Left cardiac atrium (tissue), 4 donors: ENCODE results near the gene RBM23. TPM values are rescaled to one million over a fixed set of nuclear protein-coding genes. Genes with fewer than 3 reads are reported as not detected.
"Not testable (repeated sequence)": the region's sequence is repeated elsewhere in the genome, so short reads cannot be mapped to it uniquely, and the experiment has no call there.

ENCODE experiments used
- ATAC-seq, 2 donors: fragments of 200-7000 bp; cut with Tn5 transposase; one replicate each; pipeline ENCODE4 v1.9.1; 2020; ENCODE audit warnings: mild to moderate bottlenecking in 2 of 2, moderate library complexity in 2 of 2
- DNase-seq: peaks from one replicate; pipeline ENCODE4 v3.0.0-alpha.2; 2020
- intact Hi-C, 2 donors: fragments of 100-400 bp; cut with DNase I; formaldehyde crosslinking; loops; one replicate each; pipeline versions ENCODE4 v1.14.1 to v1.15.1; 2022 to 2023
- total RNA-seq, 2 donors: library from RNA; stranded (reverse); fragmentation: NEBNext Ultra II Directional; extraction: Animal tissue kit (Norgen Biotek cat#: 25700); gene quantifications; one replicate each; pipeline ENCODE4 v1.2.1, GENCODE V29; 2021
- donor health status: DM: no; HTN: yes; CAD: no.
- donor health status: DM: no; HTN: yes; CAD: no; lungs with severe emphysema.
- donor health status: DM: yes; HTN: yes; CAD: no.
- donor health status: Dilated cardiomyopathy.

RBM23 gene
- total RNA-seq, 2 donors from 2014 or later: 48.8 to 54.6 TPM

DNA sequence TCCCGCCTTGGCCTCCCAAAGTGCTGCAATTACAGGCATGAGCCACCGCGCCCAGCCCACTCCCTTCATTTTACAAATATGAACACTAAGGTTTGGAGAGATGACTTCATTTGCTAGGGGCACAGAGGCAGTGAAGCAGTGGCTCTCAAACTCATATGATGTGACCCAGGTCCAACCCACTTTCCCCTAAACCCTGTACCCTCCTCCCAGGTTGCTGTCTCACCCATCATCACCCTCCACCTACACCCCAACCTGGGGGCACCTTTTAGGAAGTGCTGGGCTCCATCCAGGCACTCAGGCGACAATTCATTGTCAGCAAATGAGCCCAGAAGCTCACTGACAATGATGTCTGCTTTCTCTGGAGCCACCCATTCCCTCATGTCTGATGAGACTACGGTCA, 4.8 kb upstream of the RBM23 start:
- intact Hi-C loops: no loop called here
- no peak for DNase-seq
- no peak for ATAC-seq

DNA sequence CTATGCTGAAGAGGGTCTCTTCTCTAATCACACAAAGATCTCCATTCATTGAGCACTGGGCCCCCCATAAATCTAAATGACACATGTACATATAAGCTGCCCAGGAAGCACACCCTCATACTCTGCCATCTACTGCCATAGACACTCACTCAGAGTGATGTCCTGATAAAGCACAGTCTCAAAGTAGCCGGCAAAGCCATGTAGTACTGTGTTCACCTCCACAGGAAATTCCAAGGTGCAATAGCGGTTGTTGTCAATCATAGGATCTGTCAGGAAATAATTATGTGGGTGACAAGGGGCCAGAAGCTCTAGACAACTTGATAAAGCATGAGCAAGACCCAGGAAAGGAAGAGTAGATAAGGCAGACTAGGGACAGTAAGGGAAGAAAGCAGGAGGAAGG, 3.3 kb upstream of the RBM23 start:
- DNase-seq: no peak
- no peak for ATAC-seq
- intact Hi-C loops: no loop called here

DNA sequence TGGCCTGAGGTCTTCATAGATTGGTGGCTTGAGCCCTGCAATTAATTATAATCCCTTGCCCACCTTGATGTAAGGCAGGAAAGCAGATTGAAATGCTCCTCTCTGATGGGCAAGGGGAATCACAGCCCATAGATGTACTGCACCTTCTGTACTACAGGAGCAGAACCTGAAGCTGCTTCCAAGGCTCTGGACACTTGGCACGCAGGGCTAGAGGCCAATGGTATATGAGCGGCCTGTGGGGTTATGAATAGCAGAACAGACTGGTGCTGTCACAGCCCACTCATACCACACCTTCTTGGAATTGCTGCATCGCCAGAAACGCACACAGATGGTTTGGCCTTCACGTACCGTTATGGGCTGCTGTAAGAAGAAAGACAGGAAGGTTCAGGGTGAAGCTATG, 1.7 kb upstream of the RBM23 start:
- no peak for DNase-seq
- ATAC-seq: no peak

DNA sequence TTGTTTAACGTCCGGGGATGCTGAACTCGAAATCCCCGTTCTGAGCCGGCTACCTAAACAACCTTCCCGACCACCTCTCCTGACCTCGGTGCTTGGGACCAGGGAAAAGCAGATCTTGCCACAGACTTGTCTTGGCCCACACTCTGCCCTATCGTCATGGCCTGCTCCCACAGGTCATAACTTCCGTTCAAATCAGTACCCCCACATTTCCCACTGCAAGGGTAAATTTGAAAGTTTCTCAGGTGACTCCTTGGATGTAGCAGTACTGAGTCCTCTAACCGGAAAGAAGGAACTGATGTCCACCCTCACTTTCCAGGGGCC, 612 bp upstream of the RBM23 start:
- intact Hi-C loops: no loop called here
- DNase-seq (no peak), ATAC-seq (peak; percentile 0 to 11)

More for the DNA sequence above, 1.7 kb upstream of the RBM23 start:
- intact Hi-C loops: no loop called here

DNA sequence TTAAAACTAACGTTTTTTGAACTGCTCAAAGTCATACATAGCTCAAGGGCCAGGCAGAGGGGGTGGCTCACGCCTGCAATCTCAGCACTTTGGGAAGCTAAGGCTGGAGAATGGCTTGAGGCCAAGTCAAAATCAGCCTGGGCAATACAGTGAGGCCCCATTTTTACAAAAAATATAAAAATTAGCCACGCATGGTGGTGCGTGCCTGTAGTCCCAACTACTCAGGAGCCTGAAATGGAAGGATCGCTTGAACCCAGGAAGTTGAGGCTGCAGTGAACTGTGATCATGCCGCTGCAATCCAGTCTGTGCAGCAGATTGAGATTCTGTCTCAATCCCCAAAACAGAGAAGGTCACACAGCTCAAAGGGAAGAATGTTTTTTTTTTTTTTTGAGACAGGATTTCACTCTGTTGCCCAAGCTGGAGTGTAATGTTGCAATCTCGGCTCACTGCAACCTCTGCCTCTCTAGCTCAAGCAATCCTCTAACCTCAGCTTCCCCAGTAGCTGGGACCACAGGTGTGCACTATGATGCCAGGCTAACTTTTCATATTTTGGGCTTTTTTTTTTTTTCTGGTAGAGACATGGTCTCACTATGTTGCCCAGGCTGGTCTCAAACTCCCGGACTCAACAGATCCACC, 2.9 kb downstream of the RBM23 start:
- intact Hi-C loops: no loop called here
- ATAC-seq: no peak
- peak; percentile 39 for DNase-seq

DNA sequence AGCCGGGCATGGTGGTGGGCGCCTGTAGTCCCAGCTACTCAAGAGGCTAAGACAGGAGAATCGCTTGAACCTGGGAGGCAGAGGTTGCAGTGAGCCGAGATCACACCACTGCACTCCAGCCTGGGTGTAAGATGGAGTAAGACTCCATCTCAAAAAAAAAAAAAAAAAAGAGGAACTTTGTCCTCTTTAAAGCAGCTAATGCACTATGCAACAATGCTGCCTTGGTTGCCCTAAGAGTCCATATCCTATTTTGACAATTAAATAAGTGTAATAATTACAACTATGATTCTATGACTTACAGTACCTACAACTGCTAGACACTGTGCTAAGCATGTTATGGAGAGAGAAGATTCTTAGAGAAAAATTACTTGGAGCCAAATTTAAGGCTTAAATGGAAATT, 4.1 kb downstream of the RBM23 start:
- ATAC-seq, intact Hi-C loops, DNase-seq: not testable (repeated sequence)

DNA sequence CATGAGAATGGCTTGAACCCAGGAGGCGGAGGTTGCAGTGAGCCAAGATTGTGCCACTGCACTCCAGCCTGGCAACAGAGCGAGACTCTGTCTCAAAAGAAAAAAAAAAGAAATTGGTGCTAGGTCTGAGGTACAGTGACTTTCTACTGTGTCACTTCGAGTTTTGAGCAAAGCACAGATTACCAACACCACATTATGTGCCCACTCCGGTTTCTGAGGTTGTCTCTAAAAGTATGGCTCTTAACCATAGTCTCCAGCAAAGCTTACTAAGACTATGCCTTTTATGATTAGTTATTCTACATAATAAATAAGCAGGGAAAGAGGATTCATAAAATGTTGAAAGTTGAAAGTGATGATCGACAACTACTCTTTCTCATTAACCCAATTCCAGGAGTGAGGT, 8.0 kb downstream of the RBM23 start:
- DNase-seq (no peak), ATAC-seq (no peak)
- intact Hi-C loops: no loop called here

GRCh38 chr14:22908601-22909000, 10.3 kb downstream of the RBM23 start:
- ATAC-seq (no peak), DNase-seq (no peak)
- intact Hi-C loops: no loop called here

- intact Hi-C loops: no loop called here
- ATAC-seq (no peak), DNase-seq (no peak)
Observed at GRCh38 chr14:22907429-22907828, 11.5 kb downstream of the RBM23 start.

DNA sequence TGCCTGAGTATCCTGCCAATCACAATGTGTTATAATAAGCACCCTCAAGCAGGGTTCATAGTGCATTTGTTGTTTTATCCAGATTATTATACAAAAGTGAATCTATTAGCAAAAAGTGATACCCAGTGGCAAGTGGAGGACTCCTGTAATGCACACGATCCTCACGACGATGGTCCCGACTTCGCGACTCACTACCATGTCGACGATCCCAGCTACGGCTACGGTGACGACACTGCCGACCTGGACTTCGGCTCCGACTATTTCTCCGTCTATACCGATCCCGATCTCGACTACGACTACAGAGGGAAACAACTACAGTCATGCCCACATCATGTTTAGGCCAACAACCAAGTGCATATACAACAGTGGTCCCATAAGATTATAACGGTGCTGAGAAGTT, 12.9 kb downstream of the RBM23 start:
- no peak for DNase-seq
- no peak for ATAC-seq
- intact Hi-C loops: no loop called here

DNA sequence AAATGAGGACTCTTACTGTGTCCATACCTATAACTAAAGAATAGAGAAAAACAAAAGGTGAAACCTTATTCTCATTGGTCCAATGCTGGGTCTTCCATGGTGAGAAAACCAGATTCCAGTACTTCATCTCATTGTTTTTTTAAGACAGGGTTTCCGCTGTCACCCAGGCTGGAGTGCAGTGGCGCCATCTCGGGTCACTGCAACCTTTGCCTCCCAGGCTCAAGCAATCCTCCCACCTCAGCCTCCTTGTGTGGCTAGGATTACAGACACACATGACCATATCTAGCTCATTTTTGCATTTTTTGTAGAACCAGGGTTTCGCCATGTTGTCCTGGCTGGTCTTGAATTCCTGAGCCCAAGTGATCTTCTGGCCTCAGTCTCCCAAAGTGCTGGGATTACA, 13.3 kb downstream of the RBM23 start:
- DNase-seq (no peak), ATAC-seq (no peak)
- intact Hi-C loops: no loop called here

DNA sequence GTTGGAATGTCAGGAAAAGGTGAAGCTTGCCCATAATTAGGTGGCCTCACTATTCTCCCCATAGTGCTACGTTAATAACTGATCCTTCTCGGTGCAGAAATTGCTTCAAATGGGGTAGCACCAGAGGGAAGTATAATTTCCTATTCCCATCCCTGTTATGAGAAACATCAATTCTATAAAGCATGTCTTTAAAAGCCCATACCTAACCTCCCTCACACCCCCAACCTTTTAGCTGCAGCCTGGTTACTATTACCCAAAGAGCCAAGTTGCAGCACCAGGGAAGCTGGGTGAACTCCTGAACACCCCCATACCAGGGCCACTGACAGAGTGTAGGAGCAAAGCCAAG, 15.2 kb downstream of the RBM23 start:
- intact Hi-C loops: no loop called here
- ATAC-seq (no peak), DNase-seq (no peak)

DNA sequence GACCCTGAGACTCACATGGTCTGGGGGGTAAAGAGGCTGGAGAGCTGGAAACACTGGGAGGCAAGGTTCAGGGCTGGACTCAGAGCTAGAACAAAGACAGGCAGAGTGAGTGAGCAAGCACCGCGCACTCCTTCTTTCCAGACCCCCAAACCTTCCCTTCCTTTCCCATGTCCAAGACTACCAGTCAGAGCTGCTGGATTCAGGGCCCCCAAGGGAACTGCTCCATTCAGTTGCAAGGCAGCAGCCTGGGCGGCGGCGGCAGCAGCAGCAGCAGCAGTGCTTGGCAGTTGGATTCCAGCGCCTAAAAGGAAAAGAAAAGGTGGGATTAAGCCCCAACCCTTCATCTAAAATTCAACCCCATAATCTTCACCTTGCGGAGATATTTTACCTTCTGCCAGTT, 17.1 kb downstream of the RBM23 start:
- DNase-seq (no peak), ATAC-seq (no peak)
- intact Hi-C loops: no loop called here

DNA sequence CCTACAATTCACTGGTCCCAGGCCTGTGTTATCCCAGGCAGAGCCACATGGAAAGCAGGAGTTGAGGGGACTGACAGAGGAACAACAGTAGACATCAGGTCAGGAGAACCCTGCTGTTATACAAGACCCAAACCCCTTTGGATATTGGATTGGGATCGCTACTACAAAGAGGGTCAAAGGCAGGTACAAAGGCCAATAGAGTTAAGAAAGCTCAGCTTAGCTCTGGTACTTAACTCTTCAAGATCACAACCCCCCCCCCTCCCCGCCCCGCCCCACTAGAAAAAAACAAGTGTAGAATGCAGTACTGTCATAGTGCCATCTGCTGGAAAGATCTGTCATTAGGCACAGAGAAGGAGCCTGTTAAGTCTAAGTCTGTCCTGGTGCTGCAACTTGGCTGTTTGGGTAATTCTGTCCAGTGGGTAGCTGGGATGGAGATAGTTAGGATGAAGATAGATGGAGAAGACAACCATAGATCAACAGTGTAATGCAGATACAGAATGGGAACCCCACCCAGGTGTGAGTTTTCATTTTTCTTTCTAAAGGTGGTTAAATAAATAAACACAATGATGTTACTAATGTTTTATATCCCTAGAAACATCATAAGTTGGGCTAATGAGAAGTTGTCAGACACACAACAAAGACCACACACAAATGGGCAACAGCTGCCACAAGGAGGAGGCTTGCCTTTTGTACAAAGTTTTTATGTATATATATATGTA, 18.7 kb downstream of the RBM23 start:
- DNase-seq (no peak), ATAC-seq (peak; percentile 47 to 54)
- intact Hi-C loops: no loop called here

DNA sequence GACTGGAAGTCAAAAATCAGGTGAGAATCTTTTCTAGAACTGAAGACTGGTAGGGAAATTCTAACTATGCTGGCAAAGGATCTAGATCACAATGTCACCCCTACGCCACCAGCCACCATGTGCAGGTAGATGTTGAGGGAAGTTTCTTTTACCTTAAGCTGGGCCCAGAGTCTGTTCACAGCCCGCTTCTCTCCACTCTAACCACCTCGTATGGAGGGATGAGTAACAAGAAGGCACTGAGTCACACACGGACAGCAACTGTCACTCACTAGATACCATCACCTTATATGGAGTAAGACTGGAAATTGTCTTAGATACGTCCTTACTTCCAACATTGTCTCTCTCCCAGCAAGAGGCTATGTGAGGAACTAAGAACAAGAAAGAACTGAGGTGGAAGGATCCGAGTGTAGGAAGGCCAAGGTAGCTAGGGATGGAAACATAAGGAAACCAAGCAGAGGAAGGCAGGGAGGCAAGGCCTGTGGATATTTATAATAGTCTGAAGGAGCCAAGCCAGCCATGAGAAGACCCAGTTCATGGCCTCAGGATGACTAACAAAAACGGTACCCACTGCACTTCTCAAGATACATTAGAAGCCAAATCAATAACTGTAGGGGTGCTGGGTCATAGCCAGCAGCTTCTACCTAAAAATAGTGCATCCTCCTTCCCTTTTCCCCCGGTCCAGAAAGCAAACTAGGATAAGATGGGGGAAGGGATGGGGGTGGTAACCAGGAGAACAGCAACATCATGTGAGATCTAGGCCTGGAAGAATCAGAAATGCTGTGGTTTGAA, 20.5 kb downstream of the RBM23 start:
- DNase-seq: no peak
- ATAC-seq: peak in 1 of 2 donors; percentile 77
- intact Hi-C loops: no loop called here

GRCh38 chr14:22897357-22897756, 21.6 kb downstream of the RBM23 start:
- DNase-seq (no peak), ATAC-seq (no peak)
- intact Hi-C loops: no loop called here

GRCh38 chr14:22896760-22897159, 22.2 kb downstream of the RBM23 start:
- intact Hi-C loops: no loop called here
- ATAC-seq: no peak
- no peak for DNase-seq

GRCh38 chr14:22896356-22896755, 22.6 kb downstream of the RBM23 start:
- DNase-seq (no peak), ATAC-seq (no peak)
- intact Hi-C loops: no loop called here

DNA sequence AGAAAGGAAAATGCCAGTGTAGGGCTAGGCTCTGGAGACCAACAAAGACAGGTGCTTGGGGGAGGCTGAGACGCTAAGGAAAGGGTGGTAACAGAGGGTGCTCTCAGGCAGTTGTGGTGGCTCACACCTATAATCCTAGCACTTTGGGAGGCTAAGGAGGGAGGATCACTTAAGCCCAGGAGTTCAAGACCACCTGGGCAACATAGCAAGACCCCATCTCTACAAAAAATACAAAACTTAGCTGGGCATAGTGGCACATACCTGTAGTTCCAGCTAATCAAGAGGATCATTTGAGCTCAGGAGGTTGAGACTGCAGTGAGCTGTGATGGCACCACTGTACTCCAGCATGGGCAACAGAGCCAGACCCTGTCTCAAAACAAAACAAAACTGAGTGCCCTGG, 23.5 kb downstream of the RBM23 start:
- DNase-seq (no peak), ATAC-seq (no peak)
- intact Hi-C loops: no loop called here

DNA sequence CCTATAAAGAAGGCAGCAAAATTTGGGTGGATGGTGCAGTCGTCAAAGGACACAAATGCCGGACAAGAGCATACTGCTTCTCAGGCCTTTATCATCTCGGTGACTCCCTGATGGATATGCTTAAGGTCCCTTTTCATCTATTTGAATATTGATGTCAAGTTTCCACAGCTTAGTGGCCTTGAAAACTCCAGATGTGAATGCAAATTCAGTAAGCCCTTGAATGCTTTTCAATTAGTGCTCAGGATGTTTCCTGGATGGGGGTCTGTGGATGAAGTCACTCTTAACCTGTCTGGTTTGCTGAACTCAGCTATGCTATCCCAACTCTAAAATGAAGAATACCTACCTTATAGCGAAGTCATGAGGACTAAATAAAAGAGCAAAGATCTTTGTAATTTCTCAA, 25.2 kb downstream of the RBM23 start:
- intact Hi-C loops: no loop called here
- no peak for DNase-seq

DNA sequence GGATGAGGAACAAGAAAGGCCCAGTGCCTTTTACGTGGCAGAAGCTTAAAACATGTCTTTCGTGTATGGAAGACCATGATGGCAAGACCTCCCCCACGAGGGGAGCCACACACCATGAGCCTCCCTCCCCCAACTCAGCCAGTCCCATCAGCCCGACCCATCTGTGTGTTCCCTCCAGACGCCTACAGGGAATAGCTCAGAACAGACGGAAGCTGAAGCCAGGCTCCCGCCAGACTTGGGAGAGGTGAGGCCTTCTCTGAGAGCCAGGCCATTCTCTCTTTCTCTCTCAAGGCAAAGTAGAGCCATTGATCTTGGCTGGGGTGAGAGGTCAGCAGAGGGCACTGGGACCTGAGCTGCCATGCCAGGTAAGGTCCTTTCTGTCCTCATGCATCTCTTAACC, 26.5 kb downstream of the RBM23 start:
- ATAC-seq (no peak), DNase-seq (no peak)
- intact Hi-C loops: no loop called here

More for the DNA sequence above, 25.2 kb downstream of the RBM23 start:
- no peak for ATAC-seq
